SHP77 treated with DMSO at 0.1 percent for 48 hours (cell line): Measurements from ENCODE around the gene PROB1.
"Not testable (repeated sequence)": the region's sequence is repeated elsewhere in the genome, so short reads cannot be mapped to it uniquely, and the experiment has no call there.

Experiments
- DNase-seq: peaks from one replicate; lab custom pipeline; 2025; lab: John Stamatoyannopoulos, UW

Gene PROB1

DNA sequence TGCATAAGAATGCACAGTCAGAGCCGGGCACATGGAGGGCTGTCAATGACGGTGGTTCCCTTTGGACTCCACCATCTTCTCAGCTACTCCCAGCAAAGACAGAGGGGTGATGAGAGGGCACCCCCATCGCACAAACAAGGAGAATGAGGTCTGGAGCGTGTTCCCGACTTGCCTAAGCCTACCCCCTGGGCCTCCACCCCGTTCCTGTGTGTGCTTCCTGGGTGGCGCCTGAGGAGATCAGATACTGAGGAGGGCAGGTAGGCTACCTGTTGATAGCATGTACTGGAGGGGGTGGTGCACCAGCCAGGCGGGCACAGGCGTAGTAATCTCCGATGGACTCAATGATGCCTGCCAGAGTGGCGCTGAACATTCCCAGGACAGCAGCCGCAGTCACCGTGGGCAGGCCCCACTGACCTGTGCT lies 16.0 kb downstream of the PROB1 start:
- DNase-seq = no peak

DNA sequence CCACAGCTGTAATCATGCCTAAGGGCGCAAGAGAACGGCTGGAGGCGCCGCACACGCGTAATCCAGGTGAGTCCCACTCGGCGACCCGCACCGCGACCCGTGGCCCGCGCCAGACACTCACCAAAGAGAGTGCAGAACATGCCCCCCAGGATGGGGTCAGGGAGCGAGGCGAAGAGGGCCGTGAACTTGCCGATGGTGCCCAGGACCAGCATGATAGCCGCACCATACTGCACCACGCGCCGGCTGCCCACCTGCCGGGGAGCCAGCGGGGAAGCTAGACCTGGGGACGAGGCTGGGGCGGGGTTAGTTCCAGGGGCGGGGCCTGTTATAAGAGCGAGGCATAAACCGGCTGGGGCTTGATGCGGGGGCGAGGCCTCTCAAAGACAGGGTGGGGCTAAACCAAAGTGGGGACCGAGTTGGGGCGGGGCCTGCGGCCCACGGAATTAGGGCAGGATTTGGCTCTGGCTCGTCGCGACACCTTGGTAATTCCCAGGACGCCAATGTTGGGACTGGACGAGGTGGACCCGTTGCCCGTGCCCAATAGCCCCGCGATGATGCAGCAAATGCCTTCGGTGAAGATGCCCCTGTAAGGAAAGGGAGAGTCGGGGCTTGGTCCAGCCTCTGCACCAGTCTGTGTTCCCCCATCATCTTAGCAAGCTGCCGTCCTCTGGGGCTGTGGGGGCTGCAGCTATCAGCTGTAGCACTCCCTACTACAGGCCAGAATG lies 16.6 kb downstream of the PROB1 start:
- DNase-seq = no peak

DNA sequence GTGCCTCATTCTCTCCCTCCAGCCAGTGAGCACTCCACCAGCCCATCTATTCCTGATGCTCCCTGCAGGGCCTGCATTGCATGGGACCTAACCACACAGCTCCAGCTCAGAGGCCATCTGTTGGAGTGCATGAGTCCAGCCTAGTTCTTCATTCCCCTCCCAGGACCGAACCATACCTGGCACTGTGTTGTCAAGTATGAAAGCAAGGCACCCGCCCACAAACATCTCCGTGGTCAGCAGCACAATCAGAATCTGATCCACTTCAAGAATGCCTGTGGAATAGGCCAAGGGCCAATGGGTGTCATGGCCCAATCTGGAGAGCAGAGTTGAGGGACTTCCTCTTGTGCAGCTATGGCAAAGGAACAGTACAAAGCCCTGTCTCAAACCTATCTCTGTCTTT lies 17.7 kb downstream of the PROB1 start:
- DNase-seq = no peak

DNA sequence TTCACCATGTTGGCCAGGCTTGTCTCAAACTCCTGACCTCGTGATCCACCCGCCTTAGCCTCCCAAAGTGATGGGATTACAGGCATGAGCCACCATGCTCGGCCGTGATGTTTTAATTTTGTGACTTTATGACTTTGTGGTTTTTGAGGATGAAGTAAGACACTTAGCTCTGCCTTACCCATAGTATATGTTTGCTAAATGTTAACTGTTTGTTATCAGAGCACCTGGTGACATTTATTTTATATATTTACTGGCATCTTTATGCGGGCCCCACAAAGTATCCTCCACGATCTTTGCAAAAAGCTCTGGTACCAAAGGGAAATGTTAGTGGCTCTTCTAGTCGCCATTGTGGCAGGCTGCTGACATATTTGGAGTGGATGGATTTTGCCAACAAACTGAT lies 18.5 kb downstream of the PROB1 start:
- DNase-seq = no peak

DNA sequence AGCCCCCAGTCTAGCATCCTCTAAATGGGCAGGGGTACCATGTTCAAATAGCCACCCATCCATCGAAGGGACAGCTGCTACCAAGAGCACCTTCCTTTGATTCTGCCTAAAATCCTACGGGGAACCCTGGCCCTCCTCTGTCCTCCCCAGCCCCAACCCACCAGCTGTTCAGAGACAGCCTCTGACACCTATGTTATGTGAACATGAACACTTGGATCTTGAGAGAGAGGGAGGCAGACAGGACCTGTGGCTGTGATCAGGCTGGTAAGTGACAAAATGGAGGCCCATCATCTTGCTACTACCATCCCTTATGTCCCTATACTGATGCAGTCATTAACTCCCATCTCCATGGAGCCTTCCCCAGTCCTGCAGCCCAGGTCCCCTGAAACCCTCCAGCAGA lies 20.0 kb downstream of the PROB1 start:
- DNase-seq = no peak

DNA sequence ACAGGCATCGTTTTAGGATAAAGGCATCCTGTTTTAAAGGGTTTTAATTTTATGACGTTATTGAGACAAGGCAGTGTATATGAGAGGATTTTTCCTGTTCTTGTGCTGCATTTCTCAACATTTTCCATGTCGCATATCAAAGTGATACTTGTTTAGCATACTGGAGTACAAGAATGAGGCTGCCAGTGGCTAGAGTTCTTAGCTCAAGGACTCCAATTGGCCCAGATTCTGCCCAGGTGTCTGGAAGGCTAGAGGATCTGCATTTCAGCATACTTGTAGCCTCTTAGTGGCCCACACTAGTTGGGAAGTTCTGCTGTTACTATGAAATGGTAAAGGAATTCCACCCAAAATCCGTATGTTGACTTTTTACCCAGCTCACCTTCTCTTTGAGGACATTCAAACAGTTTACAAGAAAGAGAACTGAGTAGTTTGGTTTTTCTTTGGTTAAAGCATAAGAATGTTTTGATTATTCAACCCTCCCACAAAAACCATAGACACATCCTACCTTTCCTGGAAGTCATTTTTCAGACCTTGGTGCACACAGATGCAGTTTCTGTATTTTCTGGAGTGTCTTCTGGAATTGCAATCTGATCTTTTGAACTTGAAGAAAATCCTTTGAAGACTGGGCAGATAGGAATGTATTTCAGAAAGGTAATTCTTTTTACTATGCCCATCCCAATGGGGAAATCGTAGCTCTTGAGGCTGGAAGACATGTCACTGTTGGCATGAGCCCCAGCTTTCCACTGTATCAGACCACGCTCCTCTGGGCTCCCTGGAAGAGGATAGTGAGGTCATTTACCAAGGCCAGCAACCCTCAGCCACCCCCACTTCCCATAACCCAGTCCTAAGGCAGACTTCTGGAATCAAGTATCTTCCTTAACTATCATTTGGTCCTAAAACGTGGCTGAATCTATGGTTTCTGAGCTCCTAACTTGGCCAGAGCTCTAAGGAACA lies 23.1 kb downstream of the PROB1 start:
- DNase-seq = no peak

DNA sequence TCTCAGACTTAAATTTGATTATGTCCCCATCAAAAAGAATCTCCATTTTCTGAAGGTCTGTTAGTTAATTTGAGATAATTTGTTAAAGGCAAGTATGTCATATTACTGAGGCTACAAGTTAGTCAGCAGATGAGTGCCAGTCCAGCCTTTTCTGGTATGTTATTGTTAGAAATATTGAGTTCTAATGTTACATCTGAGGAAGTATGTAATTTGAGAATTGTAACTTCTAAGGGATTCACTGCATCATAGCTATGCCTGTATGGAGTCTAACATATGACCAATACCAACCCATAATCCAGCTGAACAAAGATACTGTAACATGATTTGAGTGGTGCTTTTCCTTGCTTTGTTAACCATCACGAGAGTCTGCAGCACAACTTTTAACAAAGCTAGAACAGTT lies 25.7 kb downstream of the PROB1 start:
- no peak for DNase-seq

DNA sequence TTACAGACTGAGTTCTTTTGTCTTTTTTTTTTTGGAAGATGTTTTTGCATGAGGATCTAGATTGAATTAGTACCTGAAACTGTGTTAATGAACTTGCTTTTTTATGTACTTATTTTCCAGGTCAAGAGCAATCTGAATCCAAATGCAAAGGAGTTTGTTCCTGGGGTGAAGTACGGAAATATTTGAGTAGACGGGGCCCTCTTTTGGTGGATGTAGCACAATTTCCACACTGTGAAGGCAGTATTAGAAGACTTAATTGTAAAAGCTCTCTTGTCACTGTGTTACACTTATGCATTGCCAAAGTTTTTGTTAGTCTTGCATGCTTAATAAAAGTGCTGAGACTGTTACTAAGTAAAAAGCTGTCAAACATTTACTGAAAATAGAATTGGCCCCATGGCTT lies 26.3 kb downstream of the PROB1 start:
- no peak for DNase-seq

DNA sequence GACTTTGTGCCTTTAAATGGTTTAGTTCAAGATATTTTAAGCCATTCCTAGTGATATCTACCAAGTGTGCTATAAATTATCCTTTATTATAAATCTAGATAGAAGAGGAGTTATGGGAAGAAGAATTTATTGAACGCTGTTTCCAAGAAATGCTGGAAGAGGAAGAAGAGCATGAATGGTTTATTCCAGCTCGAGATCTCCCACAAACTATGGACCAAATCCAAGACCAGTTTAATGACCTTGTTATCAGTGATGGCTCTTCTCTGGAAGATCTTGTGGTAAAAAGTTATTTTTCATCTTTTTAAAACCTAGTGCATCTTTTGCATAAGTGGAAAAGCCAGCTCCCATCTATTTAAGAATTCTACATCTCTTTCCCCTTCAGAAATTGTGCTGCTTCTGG lies 30.4 kb downstream of the PROB1 start:
- no peak for DNase-seq

DNA sequence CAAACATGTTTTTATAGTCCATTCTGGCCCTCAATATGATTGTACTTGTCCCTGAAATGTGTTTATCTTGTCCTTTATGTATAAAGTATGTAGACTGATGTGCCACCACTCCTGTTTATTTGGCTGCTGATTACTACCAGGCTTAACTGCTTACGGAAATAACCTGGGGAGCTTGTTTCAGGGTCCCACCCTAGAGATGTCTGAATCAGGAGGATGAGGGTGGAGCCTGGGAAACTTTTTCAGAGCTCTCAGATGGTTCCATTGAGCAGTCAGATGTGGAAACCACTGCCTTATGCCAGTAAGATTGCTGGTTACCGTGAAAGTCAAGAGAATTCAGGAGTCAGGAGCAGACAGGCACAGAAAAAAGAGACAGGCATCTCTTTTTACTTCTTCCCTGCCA lies 31.0 kb downstream of the PROB1 start:
- DNase-seq = no peak

DNA sequence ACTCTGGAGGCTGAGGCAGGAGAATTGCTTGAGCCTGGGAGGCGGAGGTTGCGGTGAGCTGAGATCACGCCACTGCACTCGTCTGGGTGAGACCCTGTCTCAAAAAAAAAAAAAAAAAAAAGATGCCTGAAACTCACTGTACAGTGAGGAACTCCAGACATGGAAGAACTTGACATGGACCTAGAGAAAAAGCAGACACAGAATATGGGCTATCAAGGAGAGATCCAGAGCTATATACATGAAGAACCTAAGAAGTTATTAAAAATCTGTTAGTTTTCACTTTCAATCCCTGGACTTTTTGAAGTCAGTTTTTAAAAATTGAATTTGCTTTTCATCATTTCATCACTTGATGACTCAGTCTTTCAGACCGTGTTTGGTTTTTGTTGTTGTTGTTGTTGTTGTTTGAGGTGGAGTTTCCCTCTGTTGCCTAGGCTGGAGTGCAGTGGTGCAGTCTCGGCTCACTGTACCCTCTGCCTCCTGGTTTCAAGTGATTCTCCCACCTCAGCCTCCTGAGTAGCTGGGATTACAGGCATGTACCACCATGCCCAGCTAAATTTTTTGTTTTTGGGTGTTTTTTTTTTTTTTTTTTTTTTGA lies 33.0 kb downstream of the PROB1 start:
- DNase-seq = no peak

DNA sequence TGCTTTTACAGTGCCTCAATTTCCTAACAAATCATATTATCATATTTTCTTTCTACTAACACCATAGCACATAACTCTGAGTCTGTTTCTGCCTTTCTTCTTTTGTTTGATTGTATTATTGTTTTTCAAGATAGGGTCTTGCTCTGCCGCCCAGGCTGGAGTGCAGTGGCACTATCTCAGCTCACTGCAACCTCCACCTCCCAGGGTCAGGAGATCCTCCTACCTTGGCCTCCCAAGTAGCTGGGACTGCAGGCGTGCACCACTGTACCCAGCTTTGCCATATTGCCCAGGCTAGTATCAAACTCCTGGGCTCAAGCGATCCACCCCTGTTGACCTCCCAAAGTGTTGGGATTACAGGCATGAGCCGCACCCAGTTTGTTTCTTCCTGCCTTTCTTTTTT lies 34.5 kb downstream of the PROB1 start:
- DNase-seq = no peak

DNA sequence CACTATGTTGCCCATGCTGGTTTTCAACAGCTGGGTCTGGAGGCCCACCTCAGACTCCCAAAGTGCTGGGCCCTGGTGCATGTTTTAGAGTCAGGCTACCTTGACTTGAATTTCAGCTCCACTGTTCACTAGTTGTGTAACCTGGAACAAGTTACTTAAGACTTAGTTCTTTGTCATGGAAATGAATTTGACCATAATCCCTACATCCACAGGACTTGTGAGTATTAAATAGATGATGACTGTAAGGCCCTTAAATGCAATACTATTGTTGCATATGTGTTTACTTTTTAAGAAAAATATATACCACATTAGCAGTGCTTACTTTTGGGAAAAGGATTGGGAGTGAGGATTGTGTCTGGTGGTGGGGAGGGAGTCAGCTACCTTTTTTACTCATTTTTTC lies 36.8 kb downstream of the PROB1 start:
- DNase-seq = no peak

DNA sequence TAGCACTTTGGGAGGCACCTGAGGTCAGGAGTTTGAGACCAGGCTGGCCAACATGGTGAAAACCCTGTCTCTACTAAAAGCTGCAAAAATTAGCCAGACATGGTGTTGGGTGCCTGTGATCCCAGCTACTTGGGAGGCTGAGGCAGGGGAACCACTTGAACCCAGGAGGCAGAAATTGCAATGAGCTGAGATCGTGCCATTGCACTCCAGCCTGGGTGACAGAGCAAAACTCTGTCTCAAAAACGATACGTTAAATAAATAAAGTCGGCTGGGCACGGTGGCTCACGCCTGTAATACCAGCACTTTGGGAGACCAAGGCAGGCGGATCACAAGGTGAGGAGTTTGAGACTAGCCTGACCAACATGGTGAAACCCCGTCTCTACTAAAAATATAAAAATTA lies 39.0 kb downstream of the PROB1 start:
- DNase-seq = not testable (repeated sequence)

DNA sequence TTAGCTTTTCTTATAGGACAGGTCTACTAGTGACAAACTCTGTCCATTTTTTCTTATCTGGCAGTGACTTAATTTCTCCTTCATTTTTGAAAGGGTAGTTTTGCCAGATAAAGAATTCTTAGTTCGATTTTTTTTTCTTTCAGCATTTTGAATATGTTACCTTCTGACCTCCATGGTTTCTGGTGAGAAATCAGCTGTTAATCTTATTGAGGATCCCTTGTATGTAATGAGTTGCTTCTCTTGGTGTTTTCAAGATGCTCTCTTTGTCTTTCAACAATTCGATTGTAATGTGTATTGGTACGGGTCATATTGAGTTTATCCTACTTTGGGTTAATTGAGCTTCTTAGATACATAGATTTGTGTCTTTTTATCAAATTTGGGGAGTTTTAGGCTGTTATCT lies 40.7 kb downstream of the PROB1 start:
- no peak for DNase-seq

DNA sequence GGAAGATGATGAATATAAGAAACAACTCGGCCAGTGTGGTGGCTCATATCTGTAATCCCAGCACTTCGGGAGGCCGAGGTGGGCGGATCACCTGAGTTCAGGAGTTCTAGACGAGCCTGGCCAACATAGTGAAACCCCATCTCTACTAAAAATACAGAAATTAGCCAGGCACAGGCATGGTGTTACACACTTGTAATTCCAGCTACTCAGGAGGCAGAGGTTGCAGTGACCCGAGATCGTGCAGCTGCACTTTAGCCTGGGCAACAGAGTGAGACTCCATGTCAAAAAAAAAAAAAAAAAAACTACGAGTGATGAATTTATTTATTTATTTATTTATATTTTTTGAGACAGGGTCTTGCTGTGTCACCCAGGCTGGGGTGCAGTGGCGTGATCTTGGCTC lies 47.0 kb downstream of the PROB1 start:
- not testable (repeated sequence) for DNase-seq

DNA sequence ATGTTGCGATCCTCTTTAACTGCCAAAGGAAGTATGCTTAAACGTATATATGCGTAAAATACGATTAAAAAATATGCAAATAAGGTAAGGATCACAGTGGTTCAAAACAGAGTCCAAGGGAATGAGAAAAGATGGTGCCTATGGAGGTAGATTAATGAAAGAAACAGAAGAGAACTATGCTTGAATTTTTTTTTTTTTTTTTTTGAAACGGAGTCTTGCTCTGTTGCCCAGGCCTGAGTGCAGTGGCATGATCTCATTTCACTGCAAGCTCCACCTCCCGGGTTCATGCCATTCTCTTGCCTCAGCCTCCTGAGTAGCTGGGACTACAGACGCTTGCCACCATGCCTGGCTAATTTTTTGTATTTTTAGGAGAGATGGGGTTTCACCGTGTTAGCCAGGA lies 49.5 kb downstream of the PROB1 start:
- not testable (repeated sequence) for DNase-seq

DNA sequence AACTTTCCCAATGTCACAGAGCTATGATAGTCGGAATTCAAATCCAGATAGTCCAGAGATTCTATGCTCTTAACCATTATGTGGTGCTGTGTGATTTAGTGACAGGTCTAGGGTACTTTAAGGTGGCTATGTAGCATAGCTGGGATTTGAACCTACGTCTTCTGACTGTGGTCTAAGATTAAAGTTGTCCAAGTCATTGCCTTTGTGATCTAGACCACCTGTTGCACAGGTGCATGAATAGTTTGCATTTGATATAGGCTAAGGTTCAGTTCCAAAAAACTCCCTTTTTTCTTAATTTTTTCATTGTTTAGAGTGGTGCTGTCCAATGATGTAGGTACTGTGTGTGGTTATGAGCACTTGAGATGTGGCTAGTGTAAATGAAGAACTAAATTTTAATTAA lies 50.7 kb downstream of the PROB1 start:
- DNase-seq = no peak

DNA sequence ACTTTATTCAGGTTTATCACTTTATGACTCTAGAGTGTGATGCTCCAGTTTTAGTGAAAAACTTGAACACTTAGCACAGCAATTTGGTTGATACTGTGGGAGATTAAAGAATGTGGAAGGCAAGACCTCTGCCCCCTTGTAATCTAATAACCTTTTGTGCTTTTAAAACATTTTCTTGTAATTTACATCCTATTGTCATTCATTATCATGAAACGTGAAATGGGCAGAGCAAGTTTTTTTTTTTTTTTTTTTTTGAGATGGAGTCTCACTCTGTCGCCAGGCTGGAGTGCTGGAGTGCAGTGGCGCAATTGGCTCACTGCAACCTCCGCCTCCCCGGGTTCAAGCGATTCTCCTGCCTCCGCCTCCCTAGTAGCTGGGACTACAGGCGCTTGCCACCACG lies 51.4 kb downstream of the PROB1 start:
- no peak for DNase-seq

DNA sequence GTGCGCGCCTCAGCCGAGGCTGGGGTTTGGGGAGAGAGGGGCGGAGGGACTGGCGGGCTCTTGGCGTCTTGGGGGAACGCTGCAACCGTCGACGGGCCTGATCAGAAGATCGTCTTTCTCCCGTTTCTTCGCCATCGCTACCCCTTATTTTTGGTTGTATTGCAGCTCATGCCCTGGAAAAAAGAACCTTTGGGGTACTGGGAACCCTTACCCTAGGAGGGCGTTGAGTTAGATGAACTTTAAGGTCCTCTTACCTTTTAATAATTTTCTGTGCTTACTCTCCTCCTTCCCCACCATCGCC lies 52.5 kb downstream of the PROB1 start:
- DNase-seq = no peak

DNA sequence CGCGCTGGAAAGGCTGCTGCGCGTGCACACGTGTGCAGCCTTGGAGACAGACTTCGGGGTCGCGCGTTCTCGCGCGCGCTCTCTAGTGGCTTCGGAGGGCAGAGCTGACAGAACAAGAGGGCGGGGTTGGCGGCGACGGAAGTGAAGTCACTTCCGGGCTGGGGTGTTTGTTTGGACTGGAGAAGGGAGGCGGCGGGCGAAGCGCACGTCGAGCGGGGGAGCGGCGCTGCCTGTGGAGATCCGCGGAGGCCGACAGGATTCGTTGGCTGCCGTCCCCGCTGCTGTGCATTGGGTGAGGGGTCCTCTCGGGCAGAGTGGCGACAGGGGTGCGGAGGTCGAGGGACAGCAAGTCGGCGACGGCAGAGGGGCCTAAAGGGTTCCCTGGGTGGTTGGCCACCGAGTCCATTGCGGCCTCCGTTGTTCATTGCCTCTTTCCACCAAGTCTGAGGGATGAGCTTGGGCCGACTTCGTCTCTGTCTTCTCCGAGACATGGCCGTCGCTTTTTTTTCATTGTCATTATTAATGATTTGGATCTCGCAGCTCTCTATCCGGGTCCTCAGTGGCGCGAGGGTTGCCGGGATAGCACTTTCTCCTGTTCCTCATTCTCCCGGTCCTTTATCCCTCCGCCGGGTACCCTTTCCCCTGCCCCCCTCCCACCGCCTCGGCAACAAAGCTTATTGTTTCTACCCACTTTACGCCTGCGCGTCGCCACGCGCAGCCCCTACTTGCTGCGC lies 53.0 kb downstream of the PROB1 start, which contains the start of gene PAIP2:
Gene PAIP2, plus strand, starts transcription at position 166 of the 734 bp plus-strand sequence. CDS start 21,931 bp downstream, outside the sequence.
- peak; percentile 98 for DNase-seq

DNA sequence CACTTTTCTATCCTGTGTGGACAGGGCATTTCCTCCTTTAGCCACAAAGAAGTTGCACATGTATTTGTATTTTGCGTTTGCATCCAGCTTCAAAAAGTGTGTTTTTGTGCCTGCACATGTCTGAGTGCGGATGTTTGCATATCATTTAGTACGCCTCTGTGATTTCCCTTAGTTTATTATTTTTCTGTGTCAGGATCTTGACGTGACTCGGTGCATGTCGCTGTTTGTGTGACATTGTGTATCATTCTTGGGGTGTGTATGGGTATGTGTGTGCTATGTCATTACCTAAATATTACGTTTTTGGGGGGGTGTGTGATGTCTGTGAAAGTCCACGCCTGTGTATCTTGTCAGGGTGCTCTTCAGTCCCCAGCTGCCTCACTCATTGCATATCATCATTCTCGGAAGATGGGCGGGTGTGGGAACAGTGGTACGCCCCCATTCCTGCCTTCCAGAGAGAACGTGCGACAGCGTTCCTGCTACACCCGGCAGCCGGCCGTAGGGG lies 53.7 kb downstream of the PROB1 start:
- DNase-seq = no peak
